DND-41 (cell line): Measurements from ENCODE around the gene SP5.

ENCODE experiments used
- EZH2 ChIP-seq: IDR thresholded peaks from 3 replicates; pipeline ENCODE4 v1.6.1; 2012; ENCODE audit warnings: borderline replicate concordance, low read depth, mild to moderate bottlenecking, moderate library complexity, low read length, inconsistent platforms; ENCODE audit not compliant: severe bottlenecking
- TF ChIP-seq, protein P1 (sequence below): IDR thresholded peaks from 2 replicates; pipeline ENCODE4 v1.5.1; 2012; ENCODE audit warnings: borderline replicate concordance, low read length, moderate library complexity, mild to moderate bottlenecking; ENCODE audit not compliant: poor library complexity, severe bottlenecking; ENCODE audit errors: extremely low read depth

DNA sequence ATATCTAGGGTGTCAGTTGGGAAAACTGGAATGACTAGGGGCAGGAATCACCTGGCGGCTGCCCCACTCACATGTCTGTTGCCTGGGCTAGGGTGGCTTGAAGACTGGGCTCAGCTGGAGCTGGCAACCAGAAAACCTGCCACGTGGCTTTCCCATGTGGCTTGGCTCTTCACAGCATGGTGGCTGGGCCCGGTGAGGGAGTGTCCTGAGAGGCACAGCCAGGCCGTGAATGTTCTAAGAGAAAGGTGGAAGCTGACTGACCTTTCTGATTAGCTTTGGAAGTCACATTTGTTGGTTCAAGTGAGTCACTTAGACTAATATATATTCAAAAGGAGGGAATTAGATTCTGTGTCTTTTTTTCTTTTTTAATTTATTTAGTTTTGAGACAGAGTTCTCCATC lies 22.7 kb downstream of the SP5 start:
- TF ChIP-seq, protein P1, sequence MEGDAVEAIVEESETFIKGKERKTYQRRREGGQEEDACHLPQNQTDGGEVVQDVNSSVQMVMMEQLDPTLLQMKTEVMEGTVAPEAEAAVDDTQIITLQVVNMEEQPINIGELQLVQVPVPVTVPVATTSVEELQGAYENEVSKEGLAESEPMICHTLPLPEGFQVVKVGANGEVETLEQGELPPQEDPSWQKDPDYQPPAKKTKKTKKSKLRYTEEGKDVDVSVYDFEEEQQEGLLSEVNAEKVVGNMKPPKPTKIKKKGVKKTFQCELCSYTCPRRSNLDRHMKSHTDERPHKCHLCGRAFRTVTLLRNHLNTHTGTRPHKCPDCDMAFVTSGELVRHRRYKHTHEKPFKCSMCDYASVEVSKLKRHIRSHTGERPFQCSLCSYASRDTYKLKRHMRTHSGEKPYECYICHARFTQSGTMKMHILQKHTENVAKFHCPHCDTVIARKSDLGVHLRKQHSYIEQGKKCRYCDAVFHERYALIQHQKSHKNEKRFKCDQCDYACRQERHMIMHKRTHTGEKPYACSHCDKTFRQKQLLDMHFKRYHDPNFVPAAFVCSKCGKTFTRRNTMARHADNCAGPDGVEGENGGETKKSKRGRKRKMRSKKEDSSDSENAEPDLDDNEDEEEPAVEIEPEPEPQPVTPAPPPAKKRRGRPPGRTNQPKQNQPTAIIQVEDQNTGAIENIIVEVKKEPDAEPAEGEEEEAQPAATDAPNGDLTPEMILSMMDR: no peak
- TF ChIP-seq EZH2: no peak
